A673 (cell line): ENCODE data around the gene TNIP1.

ENCODE experiments used
- EZH2 ChIP-seq: fragments of 200-600 bp; sonication (generic); IDR thresholded peaks from 2 replicates; pipeline ENCODE4 v1.6.1; 2017; ENCODE audit warnings: borderline replicate concordance, low read depth, mild to moderate bottlenecking, mixed read lengths, antibody characterized with exemption, low read length; ENCODE audit not compliant: poor library complexity, severe bottlenecking
- TF ChIP-seq, protein P1 (sequence below): fragments of 300-800, 200-600 bp; sonication (generic); conservative IDR thresholded peaks from 2 replicates; pipeline ENCODE4 v1.5.1; 2017; ENCODE audit warnings: low read depth, mild to moderate bottlenecking, antibody characterized with exemption, low read length, moderate library complexity, mixed read lengths

DNA sequence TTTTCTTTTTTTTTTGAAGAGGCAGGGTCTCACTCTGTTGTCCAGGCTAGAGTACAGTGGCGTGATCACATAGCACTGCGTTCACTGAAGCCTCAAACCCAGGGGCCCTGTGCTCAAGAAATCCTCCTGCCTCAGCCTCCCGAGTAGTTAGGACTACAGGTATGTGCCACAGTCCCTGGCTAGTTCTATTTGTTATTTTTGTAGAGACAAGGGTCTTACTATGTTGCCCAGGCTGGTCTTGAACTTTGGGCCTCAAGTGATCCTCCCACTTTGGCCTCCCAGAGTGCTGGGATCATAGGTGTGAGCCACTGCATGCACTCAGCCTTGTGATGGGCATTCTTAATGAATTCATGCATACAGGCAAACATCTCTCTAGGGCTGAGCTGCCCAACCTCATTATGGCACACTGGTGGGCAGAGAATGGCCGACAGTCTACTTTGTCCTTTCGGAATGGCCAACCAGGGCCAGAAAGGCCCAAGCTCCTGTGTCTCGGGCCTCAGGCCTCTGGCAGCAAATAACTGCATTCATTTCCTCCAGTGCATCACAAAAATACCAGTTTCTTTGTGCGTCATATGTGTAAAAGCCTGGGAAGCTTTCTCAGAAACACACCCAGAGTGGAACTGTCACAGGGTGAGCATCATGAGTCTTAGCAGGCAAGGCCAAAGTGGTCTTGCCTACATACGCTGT, 49.5 kb upstream of the TNIP1 start:
- TF ChIP-seq, protein P1, sequence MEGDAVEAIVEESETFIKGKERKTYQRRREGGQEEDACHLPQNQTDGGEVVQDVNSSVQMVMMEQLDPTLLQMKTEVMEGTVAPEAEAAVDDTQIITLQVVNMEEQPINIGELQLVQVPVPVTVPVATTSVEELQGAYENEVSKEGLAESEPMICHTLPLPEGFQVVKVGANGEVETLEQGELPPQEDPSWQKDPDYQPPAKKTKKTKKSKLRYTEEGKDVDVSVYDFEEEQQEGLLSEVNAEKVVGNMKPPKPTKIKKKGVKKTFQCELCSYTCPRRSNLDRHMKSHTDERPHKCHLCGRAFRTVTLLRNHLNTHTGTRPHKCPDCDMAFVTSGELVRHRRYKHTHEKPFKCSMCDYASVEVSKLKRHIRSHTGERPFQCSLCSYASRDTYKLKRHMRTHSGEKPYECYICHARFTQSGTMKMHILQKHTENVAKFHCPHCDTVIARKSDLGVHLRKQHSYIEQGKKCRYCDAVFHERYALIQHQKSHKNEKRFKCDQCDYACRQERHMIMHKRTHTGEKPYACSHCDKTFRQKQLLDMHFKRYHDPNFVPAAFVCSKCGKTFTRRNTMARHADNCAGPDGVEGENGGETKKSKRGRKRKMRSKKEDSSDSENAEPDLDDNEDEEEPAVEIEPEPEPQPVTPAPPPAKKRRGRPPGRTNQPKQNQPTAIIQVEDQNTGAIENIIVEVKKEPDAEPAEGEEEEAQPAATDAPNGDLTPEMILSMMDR: no peak
- TF ChIP-seq EZH2: no peak
